ENCODE data around the gene SENP6.

GRCh38 chr6:75633045-75633444 is 31.4 kb downstream of the SENP6 start:
- TF ChIP-seq CTCF (IDR thresholded peaks at IDR 0.05) (no peak), POLR2AphosphoS5 (IDR thresholded peaks at IDR 0.05) (no peak), EP300 (IDR thresholded peaks at IDR 0.05) (no peak)

All from sigmoid colon (tissue), 4 donors.